Ovary (tissue), 9 donors: ENCODE measurements around the gene SLC5A12. TPM values are rescaled to one million over a fixed set of nuclear protein-coding genes. Genes with fewer than 3 reads are reported as not detected.

ENCODE experiments used
- DNase-seq, 5 donors: peaks; one replicate each; pipeline ENCODE4 v3.0.0-alpha.2; 2019 to 2020
- H3K27ac ChIP-seq, 2 donors: fragments of 200-600 bp; one replicate each; pipeline versions ENCODE4 v1.5.1 to v1.8.0; 2019 to 2022
- H3K27me3 ChIP-seq: fragments of 200-600 bp; one replicate; pipeline ENCODE4 v1.8.0; 2022
- H3K36me3 ChIP-seq: fragments of 200-600 bp; sonication (generic); one replicate; pipeline ENCODE4 v1.5.1; 2019
- H3K4me1 ChIP-seq: one replicate; pipeline ENCODE4 v1.8.1; 2013; ENCODE audit warnings: mild to moderate bottlenecking, moderate library complexity; ENCODE audit not compliant: insufficient read depth
- H3K4me3 ChIP-seq: fragments of 200-600 bp; sonication (generic); one replicate; pipeline ENCODE4 v1.5.1; 2017
- H3K9me3 ChIP-seq, 2 donors: fragments of 200-600 bp in 1 of 2; sonication (generic) in 1 of 2; one replicate each; pipeline versions ENCODE4 v1.5.1 to v1.8.1; 2013 to 2019; ENCODE audit warnings: mild to moderate bottlenecking in 1 of 2, moderate library complexity in 1 of 2
- EP300 ChIP-seq: sonication (generic); formaldehyde crosslinking; IDR thresholded peaks from one replicate; pipeline ENCODE4 v1.6.1; 2017; ENCODE audit warnings: antibody characterized with exemption
- POLR2A ChIP-seq: fragments of 450-650 bp; IDR thresholded peaks from one replicate; pipeline ENCODE4 v1.6.1; 2017; ENCODE audit warnings: antibody characterized with exemption, mild to moderate bottlenecking, moderate library complexity
- WGBS, 3 donors: extraction: QIAGEN DNeasy Blood & Tissue Kit in 1 of 3; methylation state at CpG; one replicate each; pipeline versions ENCODE4 v1.1.5 to v1.1.7; 2013 to 2017; 5-methylcytosine and 5-hydroxymethylcytosine counted together
- intact Hi-C, 4 donors: fragments of 100-400 bp; cut with DNase I; formaldehyde crosslinking; loops; one replicate each; pipeline versions ENCODE4 v1.11.0 to v1.15.1; 2022 to 2023
- polyA plus RNA-seq, 2 donors: library from polyadenylated mRNA; stranded (reverse); fragments of 200-250 nt in 1 of 2; fragments of 350-450 nt in 1 of 2; fragmentation: Illumina TruSeq in 1 of 2; extraction: RNeasy Lipid Tissue Mini Kit (QIAGEN cat#74804) in 1 of 2; gene quantifications; one replicate each; pipeline ENCODE4 v1.2.3, GENCODE V29; 2013 to 2014
- total RNA-seq, 7 donors: library from RNA; depleted of rRNA in 2 of 7; stranded (reverse); fragments of >200 nt in 2 of 7; fragmentation: NEBNext Ultra II Directional in 3 of 7; extraction: Animal tissue kit (Norgen Biotek cat#: 25700) in 3 of 7; gene quantifications; one replicate each; pipeline versions ENCODE4 v1.1.0 to v1.2.4, GENCODE V29; 2016 to 2023
- TF ChIP-seq, protein P1 (sequence below), 3 donors: fragments of 450-650 bp in 2 of 3; fragments of 200-600 bp in 1 of 3; IDR thresholded peaks; one replicate each; pipeline versions ENCODE4 v1.5.1 to v1.8.0; 2016 to 2022; ENCODE audit warnings: antibody characterized with exemption in 3 of 3, mild to moderate bottlenecking in 1 of 3
- donor health status: DM: no; HTN: no; CAD: no; lungs with moderate emphysema.
- donor health status: DM: no; HTN: no; CAD: no.
- donor health status: Bipolar disorder and iron deficiency.
- donor health status: DM: yes; HTN: yes; CAD: no.
- donor health status: DM: no; HTN: no; CAD: no.
- donor health status: DM: yes; HTN: yes; CAD: no.

Gene SLC5A12
- total and polyA plus RNA-seq, 9 donors, result 0.02 to 0.48 (median 0.15) TPM; not detected in 6

DNA sequence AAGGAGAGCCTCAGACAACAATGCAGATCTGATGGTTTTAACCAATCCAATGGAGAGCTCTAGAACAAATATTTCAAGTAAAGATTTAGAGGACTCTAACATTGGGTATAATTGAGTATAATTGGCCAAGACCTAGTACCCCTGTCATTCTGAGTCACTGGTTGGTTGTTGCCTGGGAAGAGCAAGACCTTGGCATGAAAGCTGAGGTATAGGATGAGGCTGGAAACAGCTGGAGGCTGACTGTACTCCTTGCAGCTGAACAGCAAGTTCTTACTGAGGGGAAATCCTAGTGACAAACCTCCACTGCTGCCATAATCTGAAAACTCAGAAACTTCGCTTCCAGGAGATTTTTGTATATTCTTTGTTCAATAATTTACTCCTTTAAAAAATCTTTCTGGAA lies 95.5 kb downstream of the SLC5A12 start:
- DNase-seq, result no peak
- intact Hi-C loops, result no loop called here
- Histone ChIP-seq H3K4me1 (no peaks in the 10 kb centered on the region), H3K27me3 (no peaks in the 10 kb centered on the region), H3K27ac (no peak overlapping the region), H3K9me3 (no peaks in the 10 kb centered on the region), H3K4me3 (no peak overlapping the region), H3K36me3 (no peaks in the 10 kb centered on the region)
- TF ChIP-seq, protein P1, sequence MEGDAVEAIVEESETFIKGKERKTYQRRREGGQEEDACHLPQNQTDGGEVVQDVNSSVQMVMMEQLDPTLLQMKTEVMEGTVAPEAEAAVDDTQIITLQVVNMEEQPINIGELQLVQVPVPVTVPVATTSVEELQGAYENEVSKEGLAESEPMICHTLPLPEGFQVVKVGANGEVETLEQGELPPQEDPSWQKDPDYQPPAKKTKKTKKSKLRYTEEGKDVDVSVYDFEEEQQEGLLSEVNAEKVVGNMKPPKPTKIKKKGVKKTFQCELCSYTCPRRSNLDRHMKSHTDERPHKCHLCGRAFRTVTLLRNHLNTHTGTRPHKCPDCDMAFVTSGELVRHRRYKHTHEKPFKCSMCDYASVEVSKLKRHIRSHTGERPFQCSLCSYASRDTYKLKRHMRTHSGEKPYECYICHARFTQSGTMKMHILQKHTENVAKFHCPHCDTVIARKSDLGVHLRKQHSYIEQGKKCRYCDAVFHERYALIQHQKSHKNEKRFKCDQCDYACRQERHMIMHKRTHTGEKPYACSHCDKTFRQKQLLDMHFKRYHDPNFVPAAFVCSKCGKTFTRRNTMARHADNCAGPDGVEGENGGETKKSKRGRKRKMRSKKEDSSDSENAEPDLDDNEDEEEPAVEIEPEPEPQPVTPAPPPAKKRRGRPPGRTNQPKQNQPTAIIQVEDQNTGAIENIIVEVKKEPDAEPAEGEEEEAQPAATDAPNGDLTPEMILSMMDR (IDR thresholded peaks at IDR 0.05), result no peak
- TF ChIP-seq EP300, result no peak
- 70 to 91% (median 85%) methylated on average over 1 of the region's 1 CpG for WGBS, 3 donors

DNA sequence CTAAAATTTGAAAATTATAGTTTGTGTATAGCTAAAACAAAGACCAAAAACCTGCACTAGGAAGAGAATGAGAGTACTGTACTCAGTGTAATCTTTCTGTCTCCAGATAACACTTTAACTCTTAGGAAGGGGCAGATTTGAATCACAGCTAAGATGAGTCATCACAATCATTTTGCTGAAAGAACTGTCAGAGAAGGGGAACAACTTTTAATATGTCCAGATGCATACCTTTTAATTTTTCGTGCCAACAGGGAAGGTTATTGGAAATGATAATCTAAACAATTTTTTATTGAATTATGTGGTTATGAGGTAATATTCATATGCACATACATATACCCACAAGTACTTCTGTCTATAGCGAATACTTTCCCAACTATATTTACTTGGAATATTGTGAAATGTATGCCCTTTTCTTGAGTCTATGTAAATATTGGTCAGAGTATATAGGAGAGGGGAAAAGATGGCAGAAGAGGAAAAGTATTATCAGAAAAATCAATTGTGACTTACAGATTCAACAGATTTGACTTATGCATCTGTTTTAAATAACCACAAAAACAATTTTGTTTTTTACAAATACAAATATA lies 98.7 kb downstream of the SLC5A12 start:
- Histone ChIP-seq H3K27me3 (no peaks in the 10 kb centered on the region), H3K4me3 (no peak overlapping the region), H3K36me3 (no peaks in the 10 kb centered on the region), H3K9me3 (no peaks in the 10 kb centered on the region), H3K27ac (no peak overlapping the region), H3K4me1 (no peaks in the 10 kb centered on the region)
- DNase-seq, result no peak
- intact Hi-C loops, result no loop called here
- TF ChIP-seq EP300 (no peak), POLR2A (no peak)
- TF ChIP-seq, protein P1 (IDR thresholded peaks at IDR 0.05), result no peak
- 72 to 90% (median 89%) methylated on average over 2 of the region's 2 CpGs for WGBS, 3 donors

DNA sequence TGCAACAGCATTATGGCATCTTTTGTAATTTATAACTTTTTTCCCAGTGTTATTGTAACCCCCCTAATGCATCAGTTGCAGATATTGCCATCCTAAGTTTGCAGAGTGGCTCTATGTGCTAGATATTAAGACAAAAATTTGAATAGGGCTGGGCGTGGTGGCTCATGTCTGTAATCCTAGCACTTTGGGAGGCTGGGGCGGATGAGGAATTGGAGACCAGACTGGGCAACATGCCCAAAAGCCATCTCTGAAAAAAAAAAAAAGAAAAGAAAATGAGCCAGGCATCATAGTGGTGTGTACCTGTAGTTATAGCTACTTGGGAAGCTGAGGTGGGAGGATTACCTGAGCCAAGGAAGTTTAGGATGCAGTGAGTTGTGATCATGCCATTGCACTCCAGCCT lies 99.7 kb downstream of the SLC5A12 start:
- 78 to 93% (median 89%) methylated on average over 2 of the region's 2 CpGs for WGBS, 3 donors
- no peak for TF ChIP-seq EP300
- TF ChIP-seq POLR2A, result no peak
- TF ChIP-seq, protein P1 (IDR thresholded peaks at IDR 0.05), result no peak
- Histone ChIP-seq H3K4me1 (no peaks in the 10 kb centered on the region), H3K27ac (no peak overlapping the region), H3K27me3 (no peaks in the 10 kb centered on the region), H3K9me3 (no peaks in the 10 kb centered on the region), H3K36me3 (no peaks in the 10 kb centered on the region), H3K4me3 (no peak overlapping the region)
- DNase-seq, result no peak
- intact Hi-C loops, result no loop called here

DNA sequence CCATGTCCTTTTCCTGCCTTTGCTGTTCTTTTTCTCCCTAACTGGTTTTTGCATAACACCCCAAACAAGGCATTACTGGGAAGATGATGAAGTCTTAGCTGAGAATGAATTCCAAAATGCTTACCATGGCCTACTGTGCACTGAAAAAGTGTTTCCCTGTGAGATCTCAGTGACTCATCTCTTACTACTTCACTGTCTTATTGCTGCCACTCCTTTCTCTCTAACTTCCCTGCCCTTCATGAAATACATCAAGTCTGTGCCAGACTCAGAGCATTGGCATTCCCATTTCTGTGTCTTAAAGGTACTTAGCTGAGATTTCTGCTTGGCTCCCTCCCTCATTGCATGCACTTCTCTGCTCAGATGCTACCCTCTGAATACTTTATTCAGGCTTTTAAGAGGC lies 100.7 kb downstream of the SLC5A12 start:
- intact Hi-C loops, result no loop called here
- Histone ChIP-seq H3K4me1 (no peaks in the 10 kb centered on the region), H3K27ac (no peak overlapping the region), H3K36me3 (no peaks in the 10 kb centered on the region), H3K27me3 (no peaks in the 10 kb centered on the region), H3K4me3 (no peak overlapping the region), H3K9me3 (no peaks in the 10 kb centered on the region)
- TF ChIP-seq, protein P1 (IDR thresholded peaks at IDR 0.05), result no peak
- DNase-seq, result no peak
